NCI-H748 treated with DMSO at 0.1 percent for 48 hours (cell line): ENCODE measurements around the gene PDIA4.
A peak's percentile ranks its signal among the peaks of the same experiment; 100 is the strongest.
"Not testable (repeated sequence)": the region's sequence is repeated elsewhere in the genome, so short reads cannot be mapped to it uniquely, and the experiment has no call there.

Experiments
- DNase-seq: peaks from one replicate; lab custom pipeline; 2025; lab: John Stamatoyannopoulos, UW

Gene PDIA4, protein sequence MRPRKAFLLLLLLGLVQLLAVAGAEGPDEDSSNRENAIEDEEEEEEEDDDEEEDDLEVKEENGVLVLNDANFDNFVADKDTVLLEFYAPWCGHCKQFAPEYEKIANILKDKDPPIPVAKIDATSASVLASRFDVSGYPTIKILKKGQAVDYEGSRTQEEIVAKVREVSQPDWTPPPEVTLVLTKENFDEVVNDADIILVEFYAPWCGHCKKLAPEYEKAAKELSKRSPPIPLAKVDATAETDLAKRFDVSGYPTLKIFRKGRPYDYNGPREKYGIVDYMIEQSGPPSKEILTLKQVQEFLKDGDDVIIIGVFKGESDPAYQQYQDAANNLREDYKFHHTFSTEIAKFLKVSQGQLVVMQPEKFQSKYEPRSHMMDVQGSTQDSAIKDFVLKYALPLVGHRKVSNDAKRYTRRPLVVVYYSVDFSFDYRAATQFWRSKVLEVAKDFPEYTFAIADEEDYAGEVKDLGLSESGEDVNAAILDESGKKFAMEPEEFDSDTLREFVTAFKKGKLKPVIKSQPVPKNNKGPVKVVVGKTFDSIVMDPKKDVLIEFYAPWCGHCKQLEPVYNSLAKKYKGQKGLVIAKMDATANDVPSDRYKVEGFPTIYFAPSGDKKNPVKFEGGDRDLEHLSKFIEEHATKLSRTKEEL

DNA sequence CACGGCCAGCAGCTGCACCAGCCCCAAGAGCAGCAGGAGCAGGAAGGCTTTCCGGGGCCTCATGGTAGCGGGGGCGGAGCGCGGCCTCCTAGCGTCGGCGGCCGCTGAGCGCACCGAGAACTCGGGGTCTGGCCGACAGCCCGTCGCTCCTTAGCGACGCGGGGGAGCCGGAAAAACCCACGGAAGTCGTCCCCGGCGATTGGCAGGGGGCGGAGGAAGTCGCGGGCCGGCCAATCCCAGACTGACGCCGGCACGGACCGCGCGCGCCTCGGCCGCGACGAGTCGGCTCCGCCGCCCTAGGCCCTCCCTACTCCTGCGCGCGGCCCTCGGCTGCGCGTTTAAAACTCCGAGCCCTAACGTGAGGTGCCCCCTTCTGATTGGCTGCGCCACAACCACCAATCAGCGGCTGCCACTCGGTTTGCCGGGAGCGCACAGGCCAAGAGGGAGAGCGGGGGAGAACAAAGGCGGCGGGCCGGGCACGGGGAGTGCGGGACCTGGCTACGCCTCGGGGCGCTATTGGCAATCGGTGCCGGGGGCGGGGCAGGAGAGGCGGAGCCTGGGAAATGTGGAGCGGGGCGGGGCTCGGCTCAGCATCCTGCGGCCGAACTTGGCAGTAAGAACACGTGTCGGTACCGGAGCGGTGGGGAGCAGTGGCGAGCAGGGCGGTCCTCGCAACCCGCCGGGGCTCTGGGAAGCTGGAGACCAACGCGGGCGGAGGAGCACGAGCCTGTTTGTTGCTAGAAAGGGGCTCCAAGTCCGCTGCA is at the start of gene PDIA4:
PDIA4 (minus strand) TSS at position 160 of the 764 bp plus-strand sequence; CDS start at position 63, 97 bp downstream.
- DNase-seq, result peak; percentile 97

DNA sequence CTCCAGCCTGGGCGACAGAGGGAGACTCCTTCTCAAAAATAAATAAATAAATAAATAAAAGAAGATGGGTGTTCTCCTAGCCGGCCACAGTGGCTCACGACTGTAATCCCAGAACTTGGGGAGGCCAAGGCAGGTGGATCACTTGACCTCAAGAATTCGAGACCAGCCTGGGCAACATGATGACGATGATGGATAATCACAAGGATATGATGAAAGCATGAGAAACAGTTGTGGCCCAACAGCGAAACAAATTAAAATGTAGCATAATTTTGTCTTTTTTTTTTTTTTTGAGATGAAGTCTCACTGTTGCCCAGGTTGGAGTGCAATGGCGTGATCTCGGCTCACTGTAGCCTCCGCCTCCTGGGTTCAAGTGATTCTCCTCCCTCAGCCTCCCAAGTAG is 49.3 kb upstream of the PDIA4 start:
- no peak for DNase-seq

DNA sequence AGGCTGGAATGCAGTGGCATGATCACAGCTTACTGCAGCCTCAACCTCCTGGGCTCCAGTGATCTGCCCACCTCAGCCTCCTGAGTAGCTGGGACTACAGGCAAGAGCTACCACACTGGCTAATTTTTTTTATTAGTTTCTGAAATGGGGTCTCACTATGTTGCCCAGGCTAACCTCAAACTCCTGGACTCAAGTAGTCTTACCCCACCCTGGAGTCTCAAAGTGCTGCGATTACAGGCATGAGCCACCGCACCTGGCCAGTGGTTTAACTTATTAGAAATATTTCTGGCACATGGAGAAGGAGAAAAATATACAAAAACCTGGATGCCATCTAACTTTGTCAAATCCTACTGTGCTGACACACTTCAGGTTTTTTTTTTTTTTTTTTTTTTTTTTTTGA is 47.0 kb upstream of the PDIA4 start:
- no peak for DNase-seq

DNA sequence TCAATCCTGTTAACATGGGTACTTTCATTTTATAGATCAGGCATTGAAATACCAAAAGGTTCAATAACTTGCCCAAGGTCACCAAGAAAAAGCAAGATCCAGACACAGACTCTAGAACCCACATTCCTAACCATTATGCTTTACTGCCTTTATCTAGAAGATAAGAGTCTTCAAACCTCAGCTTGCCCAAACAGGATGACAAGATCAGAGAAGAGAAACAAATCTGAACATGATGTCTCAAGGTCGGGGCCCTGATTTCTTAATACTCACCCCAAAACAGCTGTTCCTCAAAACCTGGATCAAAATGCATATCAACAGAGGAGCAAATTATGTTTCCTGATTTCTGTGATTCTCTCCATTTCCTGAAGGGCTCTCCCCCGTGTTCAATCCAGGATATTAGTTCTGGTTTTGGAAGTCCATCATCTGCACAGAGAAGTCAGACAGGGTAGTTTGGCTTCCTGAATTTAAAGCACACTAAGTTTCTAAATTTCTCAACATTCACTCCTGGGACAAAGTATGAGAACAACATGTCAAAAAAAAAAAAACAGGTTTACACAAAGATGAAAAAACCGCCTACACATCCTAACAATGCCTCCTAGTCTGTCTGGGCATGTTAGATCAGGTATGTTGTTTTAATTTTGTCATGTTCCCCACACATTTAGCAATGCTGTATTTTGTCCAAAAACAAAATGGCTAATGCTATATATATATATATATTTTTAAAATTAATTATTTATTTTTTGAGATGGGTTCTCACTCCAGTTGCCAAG is 46.0 kb upstream of the PDIA4 start:
- no peak for DNase-seq

DNA sequence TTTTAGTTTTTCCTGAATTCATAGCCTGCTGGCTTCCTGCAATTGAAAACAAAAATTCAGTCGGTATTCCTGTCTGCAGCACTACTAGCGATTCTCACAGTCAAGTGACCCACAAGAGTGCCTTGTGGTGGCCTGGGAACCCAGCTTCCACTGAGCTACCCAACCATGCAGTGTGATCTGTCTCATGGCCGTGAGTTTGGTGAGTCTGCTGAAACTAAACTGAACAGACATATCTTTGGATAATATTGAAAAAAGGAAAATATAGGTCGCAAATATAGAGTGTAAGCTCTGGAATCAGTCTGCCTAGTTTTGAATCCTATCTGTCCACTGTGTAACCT is 44.1 kb upstream of the PDIA4 start:
- DNase-seq, result no peak

DNA sequence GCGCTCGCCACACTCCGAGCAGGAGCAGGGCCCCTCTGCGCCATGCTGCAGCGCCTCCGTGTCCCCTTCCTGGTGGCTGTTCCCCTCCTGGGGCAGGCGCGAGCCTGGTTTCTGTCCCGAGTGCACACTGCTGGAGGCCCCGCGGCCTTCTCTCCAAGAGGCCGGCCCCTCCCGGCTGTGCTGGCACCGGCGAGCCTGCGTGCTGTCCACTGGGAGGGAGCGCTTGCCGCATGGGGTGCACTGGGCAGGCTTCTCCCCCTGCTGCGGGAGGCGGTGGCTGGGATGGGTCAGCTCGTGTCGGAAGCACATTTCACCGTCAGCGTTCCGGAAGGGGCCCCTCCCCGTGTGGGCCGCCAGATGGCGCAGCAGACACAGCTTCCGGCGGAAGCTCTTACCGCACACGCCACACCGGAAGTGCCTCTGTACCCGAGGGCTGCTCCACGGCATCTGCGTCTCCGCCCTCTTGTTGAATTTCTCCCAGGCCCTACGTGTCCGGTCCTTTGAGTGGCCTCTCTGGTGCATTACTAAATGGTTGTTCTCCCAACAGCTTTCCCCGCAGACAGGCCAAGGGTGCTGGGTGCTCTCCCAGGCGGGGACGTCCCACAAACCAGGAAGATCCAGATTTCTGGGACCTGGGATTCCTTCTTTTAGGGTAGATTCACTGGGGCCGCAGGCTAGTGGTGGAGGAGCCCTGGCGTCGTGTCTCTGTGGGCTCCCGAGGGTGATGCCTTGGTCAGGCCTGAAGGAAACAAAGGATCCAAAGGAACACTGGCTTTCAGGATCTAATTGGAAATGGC is 43.5 kb upstream of the PDIA4 start:
- no peak for DNase-seq

DNA sequence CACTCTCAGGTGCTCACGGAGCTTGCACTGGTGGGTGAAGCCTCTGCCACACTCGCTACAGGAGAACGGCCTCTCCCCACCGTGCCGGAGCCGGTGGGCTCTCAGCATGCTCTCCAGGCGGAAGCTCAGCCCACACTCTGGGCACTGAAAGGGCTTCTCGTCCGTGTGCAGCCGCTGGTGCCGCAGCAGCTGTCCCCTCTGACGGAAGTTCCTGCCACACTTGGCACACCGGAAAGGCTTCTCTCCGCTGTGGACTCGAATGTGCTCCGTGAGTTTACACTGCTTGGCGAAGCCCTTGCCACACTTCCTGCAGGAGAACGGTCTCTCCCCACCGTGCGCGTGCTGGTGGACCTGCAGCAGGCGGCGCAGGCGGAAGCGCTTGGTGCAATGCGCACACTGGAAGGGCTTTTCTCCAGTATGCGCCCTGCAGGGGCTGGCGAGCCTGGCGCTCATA is 42.9 kb upstream of the PDIA4 start:
- no peak for DNase-seq

DNA sequence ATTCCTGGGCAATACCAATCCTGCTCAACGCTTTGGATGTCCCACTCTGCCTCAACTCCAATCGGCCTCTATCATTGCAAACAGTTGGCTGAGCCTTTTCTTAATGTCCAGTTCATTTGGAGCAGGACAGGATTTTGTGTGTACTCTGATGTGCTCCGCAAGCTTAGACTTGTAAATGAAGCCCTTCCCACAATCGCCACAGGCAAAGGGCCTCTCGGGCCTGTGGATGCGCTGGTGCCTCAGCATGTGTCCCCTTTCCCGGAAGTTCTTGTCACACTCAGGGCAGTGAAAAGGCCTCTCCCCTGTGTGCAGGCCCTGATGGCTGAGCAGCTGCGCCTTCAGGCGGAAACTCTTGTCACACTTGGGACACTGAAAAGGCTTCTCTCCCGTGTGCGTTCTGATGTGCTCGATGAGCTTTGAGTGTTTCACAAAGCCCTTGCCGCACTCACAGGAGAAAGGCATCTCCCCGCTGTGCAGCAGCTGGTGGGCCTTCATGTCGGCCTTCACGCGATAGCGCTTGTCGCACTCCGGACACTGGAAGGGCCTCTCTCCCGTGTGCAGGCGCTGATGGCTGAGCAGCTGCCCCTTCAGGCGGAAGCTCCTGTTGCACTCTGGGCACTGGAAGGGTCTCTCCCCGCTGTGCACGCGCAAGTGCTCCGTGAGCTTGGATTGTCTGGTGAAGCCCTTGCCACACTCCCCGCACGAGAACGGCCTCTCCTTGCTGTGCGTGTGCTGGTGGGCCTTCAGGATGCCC is 42.2 kb upstream of the PDIA4 start:
- no peak for DNase-seq

DNA sequence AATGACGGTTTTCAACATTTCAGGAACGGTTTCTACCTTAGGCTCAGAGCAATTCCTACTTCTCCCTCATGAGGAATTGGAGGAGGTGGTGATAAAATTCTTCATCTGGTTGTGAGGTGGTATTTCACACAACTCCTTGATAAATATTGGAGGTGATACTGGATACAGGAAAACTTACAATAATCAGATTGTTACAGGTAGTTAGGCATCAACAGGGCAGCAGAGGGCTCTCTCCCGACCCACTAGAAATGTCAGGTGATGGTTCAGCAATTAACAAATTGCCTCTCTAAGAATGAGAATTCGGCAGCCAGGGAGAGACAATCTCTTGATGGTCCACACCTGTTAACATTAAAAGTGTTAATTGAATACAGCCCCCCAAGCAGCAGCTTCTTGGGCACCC is 39.6 kb upstream of the PDIA4 start:
- DNase-seq, result no peak

DNA sequence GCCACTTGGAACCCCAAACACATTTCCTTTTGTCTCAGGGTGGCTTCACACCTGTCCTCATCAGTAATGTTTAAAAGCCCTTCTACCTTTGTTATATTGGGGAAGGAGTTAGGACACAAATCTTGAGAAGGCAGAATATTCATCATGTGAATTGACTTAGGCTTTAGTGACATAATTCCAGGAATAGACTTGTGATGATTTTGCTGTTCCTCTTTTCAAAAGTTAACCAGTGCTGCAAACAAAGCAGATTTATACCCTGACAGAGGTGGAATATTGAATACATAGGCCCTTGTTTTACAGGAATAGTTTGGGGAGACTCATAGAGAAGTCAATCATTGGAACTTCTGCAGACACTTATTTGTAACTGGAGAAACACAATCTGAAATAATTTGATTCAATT is 35.2 kb upstream of the PDIA4 start:
- no peak for DNase-seq

DNA sequence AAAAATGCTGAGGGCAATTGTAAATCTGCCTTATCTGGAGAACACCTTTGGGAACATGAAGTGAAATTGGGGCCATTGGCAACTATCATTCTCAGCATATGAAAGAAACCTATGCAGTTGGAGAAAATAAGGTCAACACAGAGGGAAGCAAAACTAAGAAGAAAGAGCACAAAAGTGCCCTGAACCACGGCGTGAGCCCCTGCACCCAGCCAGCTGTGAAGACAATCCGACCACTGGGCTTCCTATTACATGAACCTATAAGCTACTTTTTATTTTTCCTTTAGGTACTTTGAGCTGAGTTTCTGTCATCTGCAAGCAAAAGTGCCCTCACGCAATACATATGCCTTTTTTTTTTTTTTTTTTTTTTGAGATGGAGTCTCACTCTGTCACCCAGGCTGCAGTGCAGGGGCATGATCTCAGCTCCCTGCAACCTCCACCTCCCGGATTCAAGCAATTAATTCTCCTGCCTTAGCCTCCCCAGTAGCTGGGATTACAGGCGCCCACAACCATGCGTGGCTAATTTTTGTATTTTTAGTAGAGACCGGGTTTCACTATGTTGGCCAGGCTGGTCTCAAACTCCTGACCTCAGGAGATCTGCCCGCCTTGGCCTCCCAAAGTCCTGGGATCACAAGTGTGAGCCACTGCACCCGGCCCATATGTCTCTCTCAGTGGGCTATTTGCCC is 34.1 kb upstream of the PDIA4 start:
- not testable (repeated sequence) for DNase-seq

DNA sequence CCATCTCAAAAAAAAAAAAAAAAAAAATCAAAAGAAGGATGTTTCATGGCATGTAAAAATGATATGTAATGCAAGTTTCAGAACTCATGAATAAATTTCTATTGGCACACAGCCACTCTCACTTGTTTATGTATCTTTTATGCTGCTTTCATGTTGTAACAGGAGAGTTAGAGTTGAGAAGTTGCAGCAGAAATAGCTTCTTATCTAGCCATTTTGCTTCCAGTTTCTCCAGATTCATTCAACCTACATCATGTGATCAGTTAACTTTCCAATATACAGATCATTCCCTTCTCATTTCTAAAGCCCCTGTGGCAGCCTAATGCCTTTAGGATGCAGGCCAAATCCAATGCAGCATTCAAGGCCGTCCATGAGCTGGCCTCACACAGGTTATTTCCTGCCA is 31.9 kb upstream of the PDIA4 start:
- DNase-seq, result no peak

DNA sequence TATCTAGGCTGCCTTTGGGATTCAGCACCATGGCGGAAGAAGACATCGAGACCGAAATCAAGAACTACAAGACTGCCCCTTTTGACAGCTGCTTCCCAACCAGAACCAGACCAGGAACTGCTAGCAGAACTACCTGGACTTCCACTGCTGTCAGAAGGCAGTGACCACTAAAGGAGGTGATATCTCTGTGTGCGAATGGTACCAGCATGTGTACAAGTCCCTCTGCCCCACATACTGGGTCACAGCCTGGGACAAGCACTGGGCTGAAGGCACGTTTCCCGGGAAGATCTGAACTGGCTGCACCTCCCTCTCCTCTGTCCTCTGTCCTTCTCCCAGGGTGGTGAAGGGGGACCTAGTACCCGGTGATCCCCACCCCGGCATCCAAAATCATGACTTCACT is 25.6 kb upstream of the PDIA4 start:
- no peak for DNase-seq

DNA sequence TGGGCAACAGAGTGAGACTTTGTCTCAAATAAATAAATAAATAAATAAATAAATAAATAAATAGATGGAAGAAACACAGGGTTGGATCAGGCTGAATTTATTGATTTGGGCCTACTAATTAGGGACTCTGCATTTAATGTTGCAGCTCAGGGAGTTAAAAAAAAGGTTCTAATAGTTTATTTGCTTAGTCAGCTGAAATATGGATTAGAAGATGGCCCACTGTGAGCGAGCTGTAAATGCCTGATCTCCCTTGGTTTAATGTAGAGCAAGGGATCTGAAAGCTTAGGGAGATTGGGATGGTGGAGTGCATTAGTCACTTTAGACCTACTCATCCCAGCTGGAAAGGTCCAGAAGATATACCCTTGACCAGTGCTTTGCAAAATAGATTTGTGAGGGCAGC is 25.1 kb upstream of the PDIA4 start:
- DNase-seq, result no peak

DNA sequence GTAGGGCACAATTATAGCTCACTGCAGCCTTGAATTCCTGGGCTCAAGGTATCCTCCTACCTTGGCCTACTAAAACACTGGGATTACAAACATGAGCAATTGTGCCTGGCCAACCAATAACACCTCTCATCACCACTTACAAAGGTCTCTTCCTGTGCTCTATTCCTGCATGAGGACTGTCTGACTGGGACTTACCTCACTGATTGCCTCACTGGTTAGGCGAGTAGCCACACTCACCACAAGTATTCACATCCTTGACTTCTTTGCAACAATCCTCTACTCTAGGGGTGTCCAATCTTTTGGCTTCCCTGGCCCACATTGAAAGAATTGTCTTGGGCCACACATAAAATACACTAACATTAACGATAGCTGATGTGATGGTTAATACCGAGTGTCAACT is 22.6 kb upstream of the PDIA4 start:
- no peak for DNase-seq

DNA sequence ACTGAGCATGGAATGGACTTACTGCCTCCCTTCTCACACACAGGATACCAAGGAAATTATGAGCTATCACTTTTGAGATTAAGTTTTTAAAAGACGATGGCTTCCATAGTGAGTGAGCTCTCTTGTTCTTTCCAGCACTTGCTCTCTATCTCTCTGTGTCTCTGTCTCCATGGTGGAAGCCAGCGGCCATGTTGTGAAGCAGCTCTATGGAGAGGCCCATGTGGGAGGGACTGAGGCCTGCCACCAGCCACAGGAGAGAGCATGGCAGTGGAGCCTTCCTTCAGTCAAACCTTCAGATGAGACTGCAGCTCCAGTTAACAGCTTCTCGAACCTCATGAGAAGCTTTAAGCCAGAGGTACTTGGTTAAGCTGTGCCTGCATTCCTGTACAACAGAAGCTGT is 20.5 kb upstream of the PDIA4 start:
- DNase-seq, result no peak

DNA sequence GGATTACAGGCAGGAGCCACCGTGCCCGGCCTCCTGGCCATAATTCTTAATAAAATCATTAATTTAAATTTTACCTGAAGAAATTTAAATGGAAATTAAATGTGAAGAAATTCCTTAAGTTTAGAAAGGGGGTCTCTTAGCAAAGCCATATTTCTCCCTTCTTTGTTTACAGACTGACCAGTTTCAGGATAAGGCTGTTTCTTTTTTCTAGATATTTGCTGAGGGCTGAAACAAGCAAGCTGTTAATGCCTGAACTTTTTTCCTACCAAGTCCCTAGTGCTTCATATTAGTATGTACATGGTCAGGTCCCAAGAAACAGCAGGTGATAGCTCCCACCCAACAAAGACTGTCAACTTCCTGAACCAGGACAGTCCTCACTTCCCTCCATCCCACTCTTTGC is 18.1 kb upstream of the PDIA4 start:
- DNase-seq, result no peak

DNA sequence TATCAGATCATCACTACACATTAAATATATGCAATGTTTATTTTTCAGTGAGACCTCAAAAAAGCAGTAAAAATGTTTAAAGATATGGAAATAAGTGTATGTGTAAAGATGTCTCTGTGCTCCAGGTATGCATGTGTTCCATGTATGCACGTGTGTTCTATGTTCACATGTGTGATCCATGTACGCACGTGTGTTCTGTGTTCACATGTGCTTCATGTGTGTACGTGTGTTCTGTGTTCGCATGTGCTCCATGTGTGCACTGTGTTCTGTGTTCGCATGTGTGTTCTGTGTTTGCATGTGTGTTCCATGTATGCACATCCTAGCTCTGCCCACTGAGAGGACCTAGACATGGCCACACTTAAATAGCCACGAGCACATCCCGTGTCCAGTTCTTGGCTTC is 15.6 kb upstream of the PDIA4 start:
- DNase-seq, result no peak

DNA sequence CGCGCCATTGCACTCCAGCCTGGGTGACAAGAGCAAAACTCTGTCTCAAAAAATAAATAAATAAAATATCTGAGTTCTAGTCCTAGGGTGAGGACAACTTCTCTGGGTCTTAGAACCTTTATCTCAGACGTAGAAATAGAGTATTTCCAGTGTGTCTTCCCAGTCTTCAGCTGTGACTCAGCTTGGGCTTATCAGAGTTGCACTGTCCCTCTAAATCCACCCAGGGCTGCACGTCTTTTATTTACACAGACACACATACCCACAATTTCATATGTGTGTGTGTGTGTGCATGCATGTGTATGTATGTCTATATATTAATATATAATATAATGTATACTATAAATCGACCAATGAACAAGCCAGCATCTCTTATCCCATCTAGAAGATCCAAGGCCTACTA is 13.0 kb upstream of the PDIA4 start:
- DNase-seq, result no peak

DNA sequence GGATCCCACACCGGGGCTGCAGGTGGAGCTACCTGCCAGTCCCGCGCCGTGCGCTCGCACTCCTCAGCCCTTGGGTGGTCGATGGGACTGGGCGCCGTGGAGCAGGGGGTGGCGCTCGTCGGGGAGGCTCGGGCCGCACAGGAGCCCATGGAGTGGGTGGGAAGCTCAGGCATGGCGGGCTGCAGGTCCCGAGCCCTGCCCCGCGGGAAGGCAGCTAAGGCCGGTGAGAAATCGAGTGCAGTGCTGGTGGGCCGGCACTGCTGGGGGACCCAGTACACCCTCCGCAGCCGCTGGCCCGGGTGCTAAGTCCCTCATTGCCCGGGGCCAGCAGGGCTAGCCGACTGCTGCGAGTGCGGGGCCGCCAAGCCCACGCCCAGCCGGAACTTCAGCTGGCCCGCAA is 10.3 kb upstream of the PDIA4 start:
- not testable (repeated sequence) for DNase-seq
